ENCODE data around the gene ELF5.

The ELF5 gene

GRCh38 chr11:34488855-34489557 lies 24.6 kb downstream of the ELF5 start:
- DNase-seq: no peak

- DNase-seq: no peak
Measured at GRCh38 chr11:34487430-34487829, 26.2 kb downstream of the ELF5 start.

- DNase-seq: no peak
Measured at GRCh38 chr11:34483106-34483874, 30.3 kb downstream of the ELF5 start.

GRCh38 chr11:34481307-34481706 lies 32.3 kb downstream of the ELF5 start:
- no peak for DNase-seq

- no peak for DNase-seq
Measured at GRCh38 chr11:34480314-34480713, 33.3 kb downstream of the ELF5 start.

GRCh38 chr11:34478845-34479663 lies 34.5 kb downstream of the ELF5 start:
- no peak for DNase-seq

- no peak for DNase-seq
Measured at GRCh38 chr11:34476849-34477248, 36.7 kb downstream of the ELF5 start.

GRCh38 chr11:34475656-34476055 lies 37.9 kb downstream of the ELF5 start:
- DNase-seq: no peak

GRCh38 chr11:34473603-34474169 lies 39.9 kb downstream of the ELF5 start:
- no peak for DNase-seq

GRCh38 chr11:34468209-34468841 lies 45.3 kb downstream of the ELF5 start:
- no peak for DNase-seq

GRCh38 chr11:34466802-34467488 lies 46.6 kb downstream of the ELF5 start:
- DNase-seq: no peak

GRCh38 chr11:34464591-34465051 lies 49.0 kb downstream of the ELF5 start:
- DNase-seq: no peak

- DNase-seq: no peak
Measured at GRCh38 chr11:34461215-34461614, 52.4 kb downstream of the ELF5 start.

GRCh38 chr11:34460278-34460677 lies 53.3 kb downstream of the ELF5 start:
- no peak for DNase-seq

GRCh38 chr11:34459507-34460162 lies 54.0 kb downstream of the ELF5 start:
- no peak for DNase-seq

- no peak for DNase-seq
Measured at GRCh38 chr11:34458525-34458924, 55.1 kb downstream of the ELF5 start.

GRCh38 chr11:34457607-34458006 lies 56.0 kb downstream of the ELF5 start:
- DNase-seq: no peak

GRCh38 chr11:34454308-34455032 lies 59.1 kb downstream of the ELF5 start:
- no peak for DNase-seq

- no peak for DNase-seq
Measured at GRCh38 chr11:34451053-34451452, 62.5 kb downstream of the ELF5 start.

GRCh38 chr11:34449013-34449412 lies 64.6 kb downstream of the ELF5 start:
- no peak for DNase-seq
